Stimulated activated naive CD4-positive, alpha-beta T cell (primary cell): ENCODE results near the gene ST6GALNAC5.
"Not testable (repeated sequence)": the region's sequence is repeated elsewhere in the genome, so short reads cannot be mapped to it uniquely, and the experiment has no call there.

Source experiments
- DNase-seq, 6 experiments: peaks; one replicate each; lab custom pipeline; 2025; lab: John Stamatoyannopoulos, UW

ST6GALNAC5 gene

DNA sequence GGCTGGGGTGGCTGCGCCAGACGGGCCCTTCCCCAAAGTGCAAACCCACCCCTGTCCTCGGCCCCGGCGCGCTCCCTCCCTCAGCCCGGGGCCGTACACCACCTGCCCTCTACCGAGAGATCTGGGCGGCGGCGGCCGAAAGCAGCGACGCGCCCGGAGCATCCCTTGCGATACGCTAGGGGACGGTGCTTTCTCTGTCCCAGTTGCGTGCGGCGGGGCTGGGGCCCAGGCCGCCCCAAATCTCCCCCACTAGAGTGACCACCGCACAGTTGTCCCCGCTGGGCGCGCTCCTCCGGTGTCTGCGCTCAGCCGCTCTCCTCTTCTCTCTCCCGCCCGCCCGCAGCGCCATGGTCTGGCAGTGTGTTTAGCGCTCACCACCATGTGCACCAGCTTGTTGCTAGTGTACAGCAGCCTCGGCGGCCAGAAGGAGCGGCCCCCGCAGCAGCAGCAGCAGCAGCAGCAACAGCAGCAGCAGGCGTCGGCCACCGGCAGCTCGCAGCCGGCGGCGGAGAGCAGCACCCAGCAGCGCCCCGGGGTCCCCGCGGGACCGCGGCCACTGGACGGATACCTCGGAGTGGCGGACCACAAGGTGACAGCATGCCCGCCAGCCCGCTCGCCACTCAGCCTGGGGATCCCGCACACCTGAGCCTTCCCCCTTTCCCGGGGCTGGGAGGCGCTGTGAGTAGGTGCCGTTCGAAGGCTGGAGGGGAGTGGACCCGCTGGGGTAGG lies 1.0 kb downstream of the ST6GALNAC5 start:
- peak in 2 of 6 experiments; percentile 11 to 31 for DNase-seq

DNA sequence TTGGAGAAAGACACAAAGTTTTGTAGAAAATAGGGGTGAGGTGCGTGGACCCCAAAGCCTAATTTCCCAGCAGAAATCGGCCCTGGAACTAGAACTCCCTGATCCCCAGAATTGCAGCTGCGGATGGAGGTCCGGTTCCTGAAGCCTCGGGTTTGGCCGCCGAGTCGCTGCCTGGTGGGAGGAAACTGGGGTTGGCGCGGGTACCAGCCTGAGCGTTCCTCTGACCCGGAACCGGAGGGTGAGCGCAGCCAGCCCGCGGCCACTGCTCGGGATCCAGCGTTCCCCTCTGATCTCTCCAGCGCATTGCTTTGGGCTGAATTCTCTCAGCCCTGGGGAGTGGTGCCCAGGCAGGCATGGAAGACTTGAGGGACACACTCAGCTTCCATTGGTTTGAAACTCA lies 1.6 kb downstream of the ST6GALNAC5 start:
- DNase-seq = peak in 1 of 6 experiments; percentile 1

DNA sequence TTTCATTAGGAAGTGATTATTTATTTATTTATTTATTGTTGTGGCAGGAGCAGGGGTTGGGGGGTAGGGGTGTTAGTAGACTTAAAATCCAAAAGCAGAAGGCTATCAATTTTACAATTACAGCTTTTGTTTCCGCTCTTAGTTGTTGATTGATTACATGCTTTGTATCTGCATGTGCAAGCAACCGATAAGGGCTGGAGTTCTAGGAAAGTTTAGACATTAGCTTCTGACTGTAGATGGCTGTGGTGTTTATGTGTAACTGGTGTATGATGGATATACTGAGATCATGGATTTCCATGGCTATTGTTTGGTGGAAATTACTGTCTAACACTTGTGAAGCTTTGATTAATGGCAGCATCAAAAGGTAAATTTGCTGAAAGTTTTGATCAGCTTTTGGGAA lies 2.8 kb downstream of the ST6GALNAC5 start:
- no peak for DNase-seq

DNA sequence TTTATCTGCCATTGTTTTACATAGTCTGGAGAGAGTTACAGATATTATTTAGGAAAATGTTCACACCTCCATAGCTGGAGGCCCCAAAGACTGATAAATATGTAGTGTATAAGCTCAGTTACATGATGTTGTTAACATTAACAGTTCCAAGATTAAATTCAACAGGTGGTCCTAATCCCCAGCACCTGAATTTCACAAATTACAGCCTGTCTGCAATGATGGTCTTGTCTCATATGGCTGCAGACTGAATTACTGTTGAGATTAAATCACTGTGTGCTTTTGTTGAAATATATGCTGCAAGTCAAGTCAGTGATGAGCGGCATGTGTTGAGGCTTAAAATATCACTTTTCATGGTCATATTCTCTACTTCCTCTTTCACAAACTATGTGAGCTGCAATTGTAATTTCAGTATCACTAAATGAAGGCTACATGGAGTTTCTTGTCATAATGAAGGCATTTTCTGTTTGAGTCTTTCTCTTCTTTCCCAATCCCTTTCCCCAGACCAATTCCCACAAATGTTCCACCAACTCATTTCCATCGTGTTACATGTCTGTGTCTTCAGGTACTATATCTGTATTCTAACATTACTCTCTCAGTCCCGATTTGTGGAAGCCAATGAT lies 4.2 kb downstream of the ST6GALNAC5 start:
- DNase-seq = no peak

DNA sequence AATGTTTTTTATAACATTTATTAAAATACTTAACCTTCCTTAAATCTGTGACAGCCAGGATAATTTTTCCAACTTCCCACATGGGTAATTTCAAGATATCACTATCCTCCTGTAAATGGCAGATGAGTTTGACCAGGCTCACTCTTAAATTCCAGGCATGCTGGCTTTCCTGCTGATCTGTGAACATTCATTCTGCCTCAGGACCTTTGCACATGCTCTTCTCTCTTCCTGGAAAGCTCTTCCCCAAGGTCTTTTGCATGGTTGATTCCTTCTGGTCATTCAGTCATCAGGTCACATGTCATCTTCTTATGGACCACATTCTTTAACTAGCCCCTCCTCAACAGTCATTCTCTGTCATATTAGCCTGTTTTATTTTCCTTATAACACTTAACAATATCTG lies 5.7 kb downstream of the ST6GALNAC5 start:
- no peak for DNase-seq

DNA sequence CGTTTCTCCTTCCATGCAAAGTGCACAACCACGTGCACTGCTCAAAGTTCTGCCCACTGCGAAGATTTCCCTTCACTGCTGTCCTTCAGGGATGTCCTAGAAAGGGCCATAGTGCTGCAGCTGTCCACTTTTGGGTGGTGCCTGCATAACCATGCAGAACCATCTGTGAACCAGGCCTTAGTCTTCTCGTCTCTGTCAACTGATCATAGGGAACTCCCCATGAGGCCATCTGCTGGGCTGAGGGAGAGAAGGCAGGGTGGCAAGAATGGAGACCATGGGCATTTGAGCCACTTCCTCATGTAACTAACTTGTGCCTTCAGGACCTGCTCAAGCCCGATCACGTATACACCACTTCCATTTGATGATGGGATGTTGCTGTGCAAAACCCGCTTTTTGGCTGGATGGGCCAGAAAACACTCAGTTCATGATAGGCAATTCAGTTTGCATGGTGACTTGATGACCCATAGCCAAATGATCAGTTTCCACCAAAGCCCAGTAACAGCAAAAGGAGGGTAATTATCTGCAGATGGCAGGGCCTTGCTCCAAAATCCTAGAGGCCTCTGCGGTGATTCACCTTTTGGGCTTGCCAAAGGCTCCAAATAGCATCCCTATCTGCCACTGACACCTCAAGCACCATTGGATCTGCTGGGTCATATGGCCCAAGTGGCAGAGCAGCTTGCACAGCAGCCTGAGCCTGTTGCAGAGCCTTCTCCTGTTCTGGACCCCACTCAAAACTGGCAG lies 9.5 kb downstream of the ST6GALNAC5 start:
- DNase-seq = no peak

DNA sequence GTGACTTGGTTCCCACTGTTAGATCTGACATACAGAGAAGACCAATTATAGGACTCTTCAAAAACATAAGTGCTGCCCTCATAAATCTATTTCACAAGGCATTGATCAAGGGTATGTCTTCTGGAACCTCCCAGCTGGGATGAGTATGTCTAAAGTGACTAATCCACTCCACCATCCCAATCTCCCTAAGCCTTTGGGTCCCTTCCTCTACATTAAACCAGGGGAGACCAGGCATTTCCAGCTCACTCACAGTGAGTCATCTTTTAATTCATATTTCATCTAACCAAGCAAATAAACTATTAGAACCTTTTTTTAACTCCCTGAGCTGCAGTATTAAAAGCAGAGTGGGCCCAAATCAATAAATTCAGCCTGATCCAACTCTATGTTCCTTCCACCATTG lies 11.7 kb downstream of the ST6GALNAC5 start:
- DNase-seq = not testable (repeated sequence)

DNA sequence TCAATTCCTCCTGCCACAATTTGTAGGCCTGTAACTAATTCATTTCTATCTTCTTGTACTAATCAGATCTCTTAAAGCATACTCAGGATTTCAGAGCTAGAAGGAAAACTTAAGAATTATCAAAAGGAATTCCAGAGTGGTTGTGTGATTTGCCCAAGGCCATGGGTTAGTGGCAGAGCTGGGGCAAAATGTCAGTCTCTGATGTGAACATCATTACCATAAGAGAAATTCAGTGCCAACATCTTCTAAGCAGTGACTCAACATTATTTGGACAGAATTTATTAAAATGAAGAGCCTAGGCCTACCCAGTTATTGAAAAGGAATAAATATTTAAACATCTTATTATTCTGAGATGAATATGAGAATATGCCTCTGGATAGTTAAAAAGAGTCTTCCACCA lies 14.5 kb downstream of the ST6GALNAC5 start:
- no peak for DNase-seq

DNA sequence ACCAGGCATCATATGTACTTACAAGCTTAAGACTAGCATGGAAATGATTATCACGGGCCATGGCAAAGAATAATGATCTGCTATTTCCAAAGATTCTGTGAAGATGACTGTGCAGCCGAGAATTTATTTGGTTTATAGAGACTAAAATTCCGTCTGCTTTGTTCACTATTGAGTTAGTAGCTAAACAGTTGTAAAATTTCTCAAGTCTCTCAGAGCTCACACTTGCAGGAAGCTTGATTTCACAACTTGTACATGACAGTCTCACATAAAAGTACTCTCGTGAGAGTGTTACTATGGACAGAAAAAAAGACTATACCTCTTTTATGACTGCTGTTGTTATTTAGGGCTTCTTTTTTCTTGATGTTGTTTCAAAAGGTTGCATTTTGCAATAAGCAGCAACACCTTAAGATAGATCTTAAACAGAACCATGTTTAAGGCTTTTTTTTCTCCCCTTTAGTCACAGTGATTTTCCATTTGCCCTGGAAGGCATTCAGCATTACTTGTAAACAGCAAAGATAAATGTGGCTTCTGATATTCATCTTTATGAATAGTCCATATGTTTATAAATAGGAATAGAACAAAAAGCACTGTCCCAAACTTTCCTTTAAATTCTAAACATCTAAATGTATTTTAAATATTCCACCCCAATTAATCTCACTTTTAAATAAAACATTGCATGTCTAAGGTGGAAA lies 24.8 kb downstream of the ST6GALNAC5 start:
- DNase-seq = no peak

DNA sequence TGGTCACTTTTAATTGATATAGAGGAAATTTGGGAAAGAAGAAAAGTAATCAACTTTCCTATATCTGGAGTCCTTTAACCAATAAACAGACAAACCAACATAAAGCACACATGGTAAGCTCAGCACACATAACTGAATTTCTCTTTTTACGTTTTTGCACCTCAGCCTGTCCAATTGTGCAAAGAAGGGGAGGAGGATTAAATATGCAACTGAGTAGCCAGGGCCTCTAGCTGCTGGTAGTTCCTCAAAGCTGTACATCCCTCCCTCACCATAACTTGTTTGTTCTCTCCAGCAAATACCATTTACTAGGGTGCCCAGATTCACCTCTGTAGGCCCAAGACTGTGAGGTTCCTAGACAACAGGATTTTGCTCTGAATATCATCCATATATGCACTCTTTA lies 25.4 kb downstream of the ST6GALNAC5 start:
- DNase-seq = no peak

DNA sequence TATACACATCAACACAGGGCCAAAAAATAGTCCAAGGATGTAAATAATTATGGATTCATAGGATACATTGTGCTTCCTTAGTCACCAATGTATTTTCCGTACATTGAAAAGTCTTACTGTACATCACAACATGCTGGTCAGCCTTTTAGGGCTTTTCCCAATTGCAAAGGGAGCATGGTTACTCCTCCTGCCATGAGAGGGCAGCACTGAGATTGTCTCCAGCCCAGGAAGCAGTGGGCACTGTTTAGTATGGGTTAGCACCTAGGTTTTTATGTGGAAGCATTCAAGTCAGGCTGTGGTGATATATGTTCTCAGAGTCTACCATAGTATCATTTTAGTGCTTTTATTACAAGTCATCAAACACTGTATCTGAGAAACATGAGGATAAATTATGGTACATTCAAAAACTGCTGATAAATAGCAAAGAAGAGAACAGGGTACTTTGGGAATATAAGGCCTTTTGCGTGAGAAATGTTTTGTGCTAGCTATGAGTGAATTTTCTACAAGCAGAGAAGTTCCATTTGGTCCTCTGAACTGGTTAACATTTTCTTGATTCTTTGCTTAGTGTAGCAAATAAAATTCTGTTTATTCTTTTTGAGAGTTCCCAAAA lies 34.0 kb downstream of the ST6GALNAC5 start:
- DNase-seq = peak in 4 of 6 experiments; percentile 0 to 33 (median 18)

DNA sequence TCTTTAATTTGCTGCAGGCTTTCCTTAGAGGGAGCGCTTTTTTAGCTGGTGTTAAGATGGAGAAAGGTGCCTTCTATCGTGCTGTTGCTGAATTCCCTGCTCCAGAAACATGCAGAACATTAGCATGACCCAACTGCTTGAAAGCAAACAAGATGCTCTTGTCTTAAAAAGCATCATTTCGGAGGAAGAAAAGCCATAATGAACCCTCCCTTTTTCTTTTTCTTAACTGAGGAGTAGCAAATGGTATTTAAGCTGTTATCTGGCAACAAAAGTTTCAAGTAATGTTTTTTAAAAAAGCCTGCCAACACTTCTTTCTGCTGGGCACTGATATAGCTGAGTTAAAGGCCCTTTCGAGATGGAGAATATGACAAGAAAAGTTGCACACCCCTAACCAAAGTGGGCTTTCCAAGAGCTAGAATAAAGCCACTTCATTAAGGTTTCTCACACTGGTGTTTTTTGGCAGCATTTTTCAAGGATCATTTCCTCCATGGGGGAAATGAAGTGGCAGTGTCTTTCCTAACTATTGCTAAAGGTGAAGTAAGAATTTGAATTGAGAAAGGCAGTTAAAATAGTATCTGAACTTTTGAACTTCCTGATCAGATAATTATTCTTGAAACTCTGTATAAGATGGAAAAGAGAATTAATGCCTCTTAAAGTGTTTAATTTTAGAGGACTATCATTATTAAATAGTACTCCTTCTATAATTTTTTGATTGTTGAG lies 38.8 kb downstream of the ST6GALNAC5 start:
- no peak for DNase-seq

DNA sequence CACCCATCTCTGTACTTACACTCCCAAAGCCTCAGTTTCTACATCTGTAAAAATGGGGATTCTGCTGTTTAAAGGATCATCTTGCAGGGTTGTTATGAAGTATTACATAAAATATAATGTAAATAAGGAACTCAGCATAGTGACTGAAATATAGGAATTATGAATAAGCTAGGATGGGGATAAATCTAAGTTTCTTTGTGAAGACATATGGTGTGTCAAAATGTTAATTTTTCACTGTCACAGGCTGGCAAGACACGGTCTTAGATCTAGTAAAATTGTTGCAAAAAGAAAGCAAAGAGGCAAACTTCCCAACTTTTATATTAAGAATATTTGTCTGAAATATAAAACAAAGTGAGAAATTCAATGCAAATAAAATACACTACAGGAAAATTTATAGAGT lies 42.0 kb downstream of the ST6GALNAC5 start:
- no peak for DNase-seq

DNA sequence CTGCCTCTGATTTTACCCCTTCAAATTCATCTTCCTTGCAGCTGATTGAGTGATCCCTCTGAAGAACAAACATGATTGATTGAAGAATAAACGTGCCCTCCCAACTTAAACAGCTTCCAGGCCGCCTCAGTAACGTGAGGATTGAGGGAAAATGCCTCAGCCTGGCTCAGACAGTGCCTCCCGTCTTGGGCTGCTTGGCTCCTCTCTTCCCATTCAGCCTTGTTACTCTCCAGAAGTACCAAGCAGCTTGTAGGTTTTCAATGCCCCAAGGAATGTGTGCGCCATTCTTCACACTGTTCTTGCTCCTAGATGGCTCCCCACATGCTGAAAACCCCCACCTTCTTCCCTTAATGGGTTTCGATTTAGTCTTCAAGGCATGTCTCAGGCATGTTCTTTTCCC lies 51.8 kb downstream of the ST6GALNAC5 start:
- DNase-seq = no peak

DNA sequence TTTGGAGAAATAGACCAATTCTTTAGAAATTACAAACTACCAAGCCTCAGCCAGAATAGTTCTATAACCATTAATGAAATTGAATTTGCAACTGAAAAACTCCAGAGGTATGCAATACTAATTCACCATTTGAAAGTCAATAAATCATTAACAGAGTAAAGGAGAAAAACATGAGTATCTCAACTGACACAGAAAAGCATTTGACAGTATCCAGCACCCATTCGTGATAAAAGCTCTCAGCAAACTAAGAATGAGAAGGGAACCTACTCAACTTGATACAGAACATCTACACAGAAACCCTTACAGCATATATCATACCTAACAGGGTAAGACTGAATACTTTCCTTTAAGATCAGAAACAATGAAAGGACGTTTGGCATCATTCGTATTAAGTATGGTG lies 54.3 kb downstream of the ST6GALNAC5 start:
- DNase-seq = no peak

DNA sequence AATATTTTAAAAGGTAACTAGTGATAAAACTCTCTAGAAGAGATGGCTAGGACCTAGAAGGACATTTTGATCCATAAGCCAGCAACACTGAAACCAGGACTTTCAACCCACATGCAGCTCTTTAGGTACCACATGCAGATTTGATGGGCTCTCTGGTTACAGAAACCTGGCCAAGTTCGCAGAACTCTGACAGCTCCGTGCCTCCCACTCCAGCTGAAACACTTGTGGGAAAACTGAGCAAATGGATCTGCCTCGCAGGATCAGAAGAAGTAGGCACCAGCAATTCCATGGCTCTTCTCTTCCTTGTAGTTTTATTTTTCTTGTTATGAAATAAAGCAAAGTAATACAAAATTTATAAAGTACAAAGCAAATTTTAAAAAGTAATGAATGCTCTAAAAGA lies 58.5 kb downstream of the ST6GALNAC5 start:
- DNase-seq = no peak

DNA sequence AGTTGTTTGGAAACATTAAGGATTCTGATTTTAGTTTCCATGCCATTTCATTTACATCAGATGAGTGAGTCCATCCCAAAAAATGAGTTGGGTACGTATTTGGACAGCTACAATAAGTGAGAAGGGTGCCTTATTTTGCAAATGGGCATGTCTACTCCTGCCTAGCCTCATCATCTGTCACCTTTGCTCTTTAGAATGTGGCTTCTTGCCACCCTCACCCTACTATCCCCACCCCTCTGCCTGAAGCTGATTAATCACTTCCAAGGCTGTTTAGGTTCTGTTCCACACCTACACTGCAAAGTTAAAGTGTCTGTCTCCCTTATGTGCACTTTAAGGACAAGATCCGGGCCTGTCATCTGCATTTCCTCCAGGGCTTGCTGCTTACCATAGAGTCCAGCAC lies 61.2 kb downstream of the ST6GALNAC5 start:
- DNase-seq = no peak

DNA sequence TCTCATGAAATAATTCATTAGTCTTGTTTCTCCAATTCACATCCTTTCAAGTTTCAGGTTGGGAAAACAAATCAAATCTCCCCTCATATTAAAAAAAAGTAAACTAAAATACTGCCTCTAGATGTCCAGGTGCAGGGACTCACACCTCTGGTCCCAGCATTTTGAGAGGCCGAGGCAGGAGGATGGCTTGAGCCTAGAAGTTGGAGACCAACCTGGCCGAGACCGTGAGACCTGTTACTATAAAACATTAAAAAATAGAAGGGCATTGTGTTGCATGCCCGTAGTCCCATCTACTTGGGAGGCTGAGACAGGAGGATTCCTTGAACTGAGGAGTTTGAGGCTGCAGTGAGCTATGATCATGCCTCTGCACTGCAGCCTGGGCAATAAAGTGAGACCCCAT lies 61.9 kb downstream of the ST6GALNAC5 start:
- DNase-seq = no peak

DNA sequence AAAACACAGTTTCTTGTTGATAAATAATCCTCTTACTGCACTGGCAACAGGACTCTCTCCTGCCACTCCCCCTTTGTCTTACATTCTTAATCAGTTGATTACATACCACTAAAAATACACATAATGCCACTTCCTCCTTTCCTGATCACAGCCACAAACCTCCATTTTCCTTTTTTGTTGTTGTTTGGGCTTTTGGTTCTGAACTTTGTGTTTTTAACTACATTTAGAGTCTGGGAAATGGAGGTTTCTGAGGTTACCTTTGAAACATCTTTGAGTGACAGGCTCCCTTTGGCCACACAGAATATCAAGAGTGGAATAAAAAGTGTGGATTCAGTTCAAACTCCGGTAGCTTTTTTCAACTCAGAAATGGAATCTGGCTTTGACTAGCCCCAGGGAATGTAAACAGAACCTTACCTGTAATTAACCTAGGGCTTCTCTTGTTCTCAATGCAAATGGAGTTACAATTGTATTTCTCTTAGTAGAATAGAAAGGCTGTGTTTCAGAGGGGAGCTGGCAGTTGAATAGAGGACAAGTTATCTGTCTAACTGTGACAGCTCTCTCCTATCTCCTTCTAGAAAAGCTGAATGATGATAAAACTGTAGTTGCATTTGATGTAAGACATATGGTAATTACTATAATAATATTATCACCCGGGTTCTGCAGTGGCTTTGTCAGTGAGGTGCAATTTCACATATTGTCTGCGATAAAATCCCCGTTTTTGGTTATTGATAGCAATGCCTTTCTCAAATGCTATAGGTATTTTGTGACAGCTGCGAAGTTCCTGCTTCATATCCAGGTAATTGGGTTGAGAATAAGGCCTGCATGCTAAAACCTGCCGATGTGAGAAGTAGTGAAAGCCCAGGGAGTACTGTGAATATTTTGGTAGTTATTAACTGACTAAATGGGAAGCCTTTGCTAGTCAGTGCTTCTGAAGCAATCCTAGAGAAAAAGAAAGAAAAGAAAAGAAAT lies 66.9 kb downstream of the ST6GALNAC5 start:
- no peak for DNase-seq

DNA sequence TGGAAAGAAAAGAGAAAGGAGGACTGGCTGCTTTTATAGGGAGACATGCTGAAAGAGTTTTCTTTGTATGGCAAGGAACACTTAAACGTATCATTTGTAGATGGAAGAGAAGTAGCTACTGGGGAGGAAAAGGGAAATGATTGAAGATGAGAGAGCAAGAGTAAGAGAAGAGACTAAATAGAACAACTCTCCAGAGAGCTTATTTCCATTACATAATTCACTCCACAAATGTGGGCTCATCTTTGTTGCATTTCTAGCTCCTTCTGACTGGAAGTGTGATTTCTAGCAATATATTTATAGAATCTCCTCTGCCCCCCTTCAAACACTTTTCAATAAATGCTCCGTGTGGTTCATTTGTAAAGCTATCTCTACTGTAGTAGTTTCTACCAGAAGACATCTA lies 71.0 kb downstream of the ST6GALNAC5 start:
- no peak for DNase-seq
